ENCODE results near the gene BTNL3. TPM values are rescaled to one million over a fixed set of nuclear protein-coding genes. Genes with fewer than 3 reads are reported as not detected.

BTNL3 gene
- total and polyA plus RNA-seq, 2 donors (not counting 3 experiments of a cell fraction or from before 2014, with no cell fraction given): not detected

DNA sequence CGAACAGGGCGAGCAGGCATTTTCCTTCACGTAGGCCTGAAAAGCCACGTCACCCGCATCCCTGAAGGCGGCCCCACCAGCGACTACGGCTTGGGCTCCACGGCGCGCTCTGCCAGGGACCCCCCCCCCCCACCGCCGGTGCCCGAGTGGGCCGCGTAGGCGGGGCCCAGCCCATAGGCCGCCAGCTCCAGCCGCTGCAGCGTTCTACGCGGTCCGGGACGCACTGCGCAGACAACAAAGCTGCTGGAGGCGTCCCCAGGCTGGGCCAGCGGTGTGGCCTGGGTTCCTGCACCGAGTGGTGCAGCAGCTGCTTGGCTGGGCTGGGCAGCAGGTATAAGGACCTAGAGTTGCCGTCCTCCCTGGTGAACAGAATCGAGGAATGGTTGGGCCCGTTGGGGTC is 18.3 kb upstream of the BTNL3 start:
- H3K4me2 ChIP-seq (ENCODE audit: insufficient read depth, low read length): no peak overlapping the region
- ChIA-PET POLR2A (no interaction called here), CTCF (no interaction called here)
- H3K27ac ChIP-seq (ENCODE audit: insufficient read depth, low read depth, low read length): no peak overlapping the region
- no peak overlapping the region for H3K9ac ChIP-seq (replicated peaks; ENCODE audit: extremely low read depth, insufficient read depth, low read length)
- H3K9me1 ChIP-seq (replicated peaks; ENCODE audit: control insufficient read depth, extremely low read depth, insufficient read depth, low read length): no peaks in the 10 kb centered on the region
- no peaks in the 10 kb centered on the region for H3K9me3 ChIP-seq (replicated peaks; ENCODE audit: control insufficient read depth, insufficient read depth, low read length)
- TF ChIP-seq EZH2 (IDR thresholded peaks at IDR 0.05; ENCODE audit: borderline replicate concordance, low read depth, low read length, severe bottlenecking): no peak
- TF ChIP-seq MYC (IDR thresholded peaks at IDR 0.05; ENCODE audit: low read depth, low read length): no peak
- no peak for TF ChIP-seq JUN (IDR thresholded peaks at IDR 0.05; ENCODE audit: borderline replicate concordance, insufficient read depth, insufficient read length, low read depth)
- TF ChIP-seq, protein P1, sequence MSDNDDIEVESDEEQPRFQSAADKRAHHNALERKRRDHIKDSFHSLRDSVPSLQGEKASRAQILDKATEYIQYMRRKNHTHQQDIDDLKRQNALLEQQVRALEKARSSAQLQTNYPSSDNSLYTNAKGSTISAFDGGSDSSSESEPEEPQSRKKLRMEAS (IDR thresholded peaks at IDR 0.05; ENCODE audit: insufficient read depth, insufficient read length): no peak
- no peak for TF ChIP-seq POLR2AphosphoS5 (IDR thresholded peaks at IDR 0.05; ENCODE audit: insufficient read depth, low read depth, low read length)
- no peak for TF ChIP-seq POLR2A (IDR thresholded peaks at IDR 0.05; ENCODE audit: low read depth, low read length)
- TF ChIP-seq, protein P2, sequence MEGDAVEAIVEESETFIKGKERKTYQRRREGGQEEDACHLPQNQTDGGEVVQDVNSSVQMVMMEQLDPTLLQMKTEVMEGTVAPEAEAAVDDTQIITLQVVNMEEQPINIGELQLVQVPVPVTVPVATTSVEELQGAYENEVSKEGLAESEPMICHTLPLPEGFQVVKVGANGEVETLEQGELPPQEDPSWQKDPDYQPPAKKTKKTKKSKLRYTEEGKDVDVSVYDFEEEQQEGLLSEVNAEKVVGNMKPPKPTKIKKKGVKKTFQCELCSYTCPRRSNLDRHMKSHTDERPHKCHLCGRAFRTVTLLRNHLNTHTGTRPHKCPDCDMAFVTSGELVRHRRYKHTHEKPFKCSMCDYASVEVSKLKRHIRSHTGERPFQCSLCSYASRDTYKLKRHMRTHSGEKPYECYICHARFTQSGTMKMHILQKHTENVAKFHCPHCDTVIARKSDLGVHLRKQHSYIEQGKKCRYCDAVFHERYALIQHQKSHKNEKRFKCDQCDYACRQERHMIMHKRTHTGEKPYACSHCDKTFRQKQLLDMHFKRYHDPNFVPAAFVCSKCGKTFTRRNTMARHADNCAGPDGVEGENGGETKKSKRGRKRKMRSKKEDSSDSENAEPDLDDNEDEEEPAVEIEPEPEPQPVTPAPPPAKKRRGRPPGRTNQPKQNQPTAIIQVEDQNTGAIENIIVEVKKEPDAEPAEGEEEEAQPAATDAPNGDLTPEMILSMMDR (IDR thresholded peaks at IDR 0.05; ENCODE audit: extremely low read depth in 1 of 2, insufficient read depth in 1 of 2, low read depth in 1 of 2, low read length in 2 of 2): no peak
- no peak for TF ChIP-seq GATA2 (IDR thresholded peaks at IDR 0.05; ENCODE audit: insufficient read depth, insufficient read length, low read depth, low read length)
- no peak for TF ChIP-seq FOS (IDR thresholded peaks at IDR 0.05; ENCODE audit: borderline replicate concordance, insufficient read depth, low read length)
- H2AFZ ChIP-seq (ENCODE audit: low read depth, low read length): no peak overlapping the region
- H3K79me2 ChIP-seq (ENCODE audit: control insufficient read depth, insufficient read depth, low read length): no peaks in the 10 kb centered on the region
- no peaks in the 10 kb centered on the region for H3K36me3 ChIP-seq (ENCODE audit: control insufficient read depth in 2 of 2, extremely low read depth in 1 of 2, insufficient read depth in 2 of 2, low read length in 2 of 2)
- no peak overlapping the region for H3K4me3 ChIP-seq (replicated peaks in 1 of 3; ENCODE audit: insufficient read depth in 1 of 3, low read depth in 1 of 3, low read length in 3 of 3)
- no peaks in the 10 kb centered on the region for H4K20me1 ChIP-seq (replicated peaks; ENCODE audit: control insufficient read depth, extremely low read depth, insufficient read depth, low read length)
- DNase-seq (ENCODE audit: low read depth, low spot score): no peak
- dilution Hi-C loops (cut with MboI; ENCODE audit: extremely low pct_ligation_motif_present, low sequenced_read_pairs): no loop called here
- FAIRE-seq: no peak
- BruUV-seq (replicated peaks): no TSS peak
- H3K27me3 ChIP-seq (ENCODE audit: control insufficient read depth in 2 of 2, insufficient read depth in 2 of 2, low read length in 2 of 2): no peaks in the 10 kb centered on the region
- intact Hi-C loops (cut with micrococcal nuclease): no loop called here
- H3K4me1 ChIP-seq (ENCODE audit: control insufficient read depth, extremely low read depth, insufficient read depth, low read length): no peaks in the 10 kb centered on the region
